Occipital lobe (tissue), 2 donors: ENCODE data around the gene SEZ6L. TPM values are rescaled to one million over a fixed set of nuclear protein-coding genes. Genes with fewer than 3 reads are reported as not detected.

ENCODE experiments used
- DNase-seq: peaks from one replicate; lab custom pipeline; 2025; lab: John Stamatoyannopoulos, UW
- total RNA-seq: library from RNA; depleted of rRNA; stranded (reverse); fragments of >200 nt; gene quantifications from one replicate; pipeline ENCODE4 v1.2.3, GENCODE V29; 2014

The SEZ6L gene
- total RNA-seq, 1 donor from 2014 or later: 91.7 TPM

DNA sequence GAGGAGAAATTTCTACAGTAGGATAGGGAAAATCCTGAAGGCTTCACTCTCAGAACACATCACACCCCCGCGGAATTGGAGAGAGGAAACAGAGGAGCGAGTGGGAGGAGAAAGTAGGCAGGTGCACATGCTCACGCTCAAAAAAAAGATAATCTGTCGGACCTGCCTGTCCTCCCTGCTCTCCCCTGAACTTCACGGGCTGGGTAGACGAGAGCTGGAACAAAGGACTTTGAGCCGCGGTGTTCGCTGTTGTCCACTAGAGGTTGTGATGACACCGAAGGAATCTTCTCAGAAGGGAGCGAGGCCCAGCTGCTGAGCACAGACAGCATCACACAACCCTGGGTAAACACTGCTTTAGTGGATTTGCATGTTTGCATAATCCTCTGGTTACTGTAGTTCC is 5.0 kb downstream of the SEZ6L start:
- DNase-seq: peak; percentile 56

DNA sequence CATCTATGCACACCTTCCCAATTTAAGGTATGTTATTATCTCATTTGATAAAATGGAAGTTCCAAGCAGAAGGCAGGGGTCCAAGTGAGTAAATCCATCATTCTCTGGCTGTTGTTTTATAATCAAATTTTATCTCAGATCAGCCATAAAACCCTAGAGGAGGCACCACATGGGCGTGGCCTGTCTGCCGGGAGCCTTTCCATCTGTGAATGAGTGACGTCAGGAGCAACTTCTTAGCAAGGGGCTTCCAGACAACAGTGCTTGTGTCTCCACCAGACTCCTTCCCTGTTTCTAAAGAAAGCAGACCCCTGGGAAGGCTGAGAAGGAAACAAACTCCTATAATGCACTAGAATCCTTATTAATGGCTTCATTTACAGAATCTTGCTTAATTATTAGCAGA is 13.5 kb downstream of the SEZ6L start:
- DNase-seq: no peak

DNA sequence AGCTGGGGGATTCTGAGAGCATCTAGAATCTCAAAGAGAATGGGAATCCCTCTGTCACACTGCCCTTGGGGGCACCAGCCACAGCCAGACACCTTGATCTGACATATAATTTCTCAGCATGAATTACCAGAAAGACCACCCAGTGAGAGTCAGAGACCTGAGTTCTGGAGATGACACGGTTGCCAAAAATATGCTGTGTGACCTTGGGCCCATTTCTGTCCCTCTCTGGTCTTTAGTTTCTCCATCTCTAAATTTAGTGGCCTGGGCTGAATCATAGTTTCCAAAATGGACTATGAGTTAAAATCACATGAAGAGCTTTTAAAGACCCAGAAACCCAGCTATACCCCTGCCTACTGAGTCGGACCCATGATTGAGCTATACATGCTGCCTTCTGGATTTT is 15.9 kb downstream of the SEZ6L start:
- DNase-seq: no peak

DNA sequence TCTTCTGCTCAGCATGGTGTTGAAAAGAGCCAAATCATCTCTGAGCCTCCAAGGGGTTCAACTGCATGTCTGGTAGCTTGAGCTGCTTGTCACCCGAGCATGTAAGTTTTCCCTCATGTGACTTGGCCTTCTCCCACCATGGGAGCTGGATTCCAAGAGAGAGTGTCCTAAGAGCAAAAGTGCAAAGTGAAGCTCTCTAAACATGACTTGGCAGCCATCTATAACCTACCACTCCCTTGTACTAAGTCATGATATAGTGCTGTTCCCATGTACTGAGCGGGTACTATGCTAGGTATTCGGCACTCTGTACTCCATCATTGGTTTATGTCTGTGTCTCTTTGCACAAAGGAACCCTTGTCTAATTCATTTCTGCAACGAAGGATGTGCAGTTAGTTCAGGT is 19.1 kb downstream of the SEZ6L start:
- no peak for DNase-seq

DNA sequence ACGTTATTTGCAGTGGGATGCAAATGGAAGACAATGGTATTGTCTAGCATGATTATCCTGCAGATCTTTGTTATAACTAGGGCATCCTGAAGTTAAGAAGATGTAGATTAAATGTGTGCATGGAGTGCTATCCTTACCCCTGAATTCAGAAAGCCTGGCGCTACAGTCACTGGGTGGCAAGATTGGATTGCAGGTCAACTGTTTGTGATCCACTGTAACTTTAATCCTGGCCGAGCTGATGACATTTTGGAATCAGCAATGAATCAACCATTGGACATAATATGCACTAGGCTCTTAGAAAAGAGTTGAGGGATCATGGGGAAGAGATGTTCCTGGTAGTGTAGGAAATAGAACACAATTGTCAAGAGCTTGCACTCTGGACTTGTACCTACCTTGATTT is 25.1 kb downstream of the SEZ6L start:
- no peak for DNase-seq

DNA sequence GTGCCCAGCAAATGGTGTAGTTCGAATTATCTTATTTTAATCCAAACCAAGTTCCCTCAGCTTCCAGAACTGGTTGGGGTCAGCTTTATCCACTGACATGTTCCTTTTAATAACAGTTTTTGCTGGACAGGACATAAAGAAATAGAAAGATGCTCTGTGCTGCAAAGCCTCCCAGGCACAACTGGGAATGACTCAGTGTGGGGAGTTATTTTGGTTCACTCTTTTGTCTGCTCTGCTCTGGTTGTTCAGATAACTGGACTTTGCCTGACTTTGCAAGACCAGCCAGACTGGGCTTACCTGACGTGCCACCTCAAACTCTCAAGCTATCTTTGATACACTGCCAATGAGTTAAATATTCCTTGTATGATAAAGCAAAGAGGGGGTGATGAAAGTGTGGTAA is 25.6 kb downstream of the SEZ6L start:
- no peak for DNase-seq

DNA sequence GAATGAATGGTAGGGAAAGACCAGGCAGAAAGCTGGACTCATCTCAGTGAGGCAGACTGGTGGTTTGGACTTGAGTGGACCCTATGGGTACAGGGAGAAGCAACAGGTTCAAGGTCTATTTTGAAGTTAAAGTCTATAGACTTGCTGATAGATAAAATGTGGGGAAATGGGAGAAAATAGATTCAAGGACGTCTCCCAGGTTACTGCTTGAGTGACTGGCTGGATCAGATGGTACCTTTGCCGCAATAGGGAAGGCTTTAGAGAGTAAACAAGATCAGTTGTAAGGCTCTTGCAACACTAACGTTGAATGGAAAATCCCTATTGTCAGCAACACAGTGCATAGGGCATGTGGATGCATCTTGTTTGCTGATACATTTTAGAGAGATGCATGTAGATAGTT is 27.4 kb downstream of the SEZ6L start:
- no peak for DNase-seq

DNA sequence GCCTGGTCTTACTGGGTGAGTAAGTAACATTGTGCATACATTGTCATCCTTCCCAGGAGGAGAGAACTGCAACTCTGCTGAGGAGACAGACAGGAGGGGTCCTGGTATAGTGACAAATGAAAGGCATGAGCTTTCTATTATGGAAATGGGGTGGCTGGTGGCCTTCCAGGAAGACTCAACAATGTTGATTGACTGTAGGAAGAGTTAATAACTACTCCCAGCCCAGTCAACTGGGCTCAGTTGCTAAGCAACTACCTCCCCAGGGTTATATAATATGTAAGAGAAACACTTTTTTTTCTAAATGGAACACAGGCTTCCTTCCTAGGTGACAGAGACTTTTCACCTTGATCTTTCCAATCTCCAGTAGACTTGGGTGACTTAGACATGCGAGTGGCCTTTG is 28.2 kb downstream of the SEZ6L start:
- no peak for DNase-seq

DNA sequence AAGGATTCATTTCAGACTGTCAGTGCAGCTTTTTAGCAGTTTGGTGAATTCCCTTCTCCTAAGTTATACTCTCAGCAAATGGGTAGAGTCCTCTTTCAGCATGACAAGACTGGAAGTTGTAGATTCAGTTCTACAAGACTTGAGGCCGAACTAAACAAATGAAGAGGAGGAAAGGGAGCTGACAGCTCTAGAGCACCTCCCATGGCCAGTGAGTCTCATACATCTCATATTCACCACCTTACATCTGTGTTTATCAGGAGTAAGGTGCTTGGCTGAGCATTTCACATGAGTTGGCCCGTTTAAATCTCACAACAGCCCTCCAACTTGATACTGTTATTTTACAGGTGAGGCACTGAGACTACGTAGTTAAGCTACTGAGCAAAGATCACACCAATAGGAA is 30.4 kb downstream of the SEZ6L start:
- no peak for DNase-seq

DNA sequence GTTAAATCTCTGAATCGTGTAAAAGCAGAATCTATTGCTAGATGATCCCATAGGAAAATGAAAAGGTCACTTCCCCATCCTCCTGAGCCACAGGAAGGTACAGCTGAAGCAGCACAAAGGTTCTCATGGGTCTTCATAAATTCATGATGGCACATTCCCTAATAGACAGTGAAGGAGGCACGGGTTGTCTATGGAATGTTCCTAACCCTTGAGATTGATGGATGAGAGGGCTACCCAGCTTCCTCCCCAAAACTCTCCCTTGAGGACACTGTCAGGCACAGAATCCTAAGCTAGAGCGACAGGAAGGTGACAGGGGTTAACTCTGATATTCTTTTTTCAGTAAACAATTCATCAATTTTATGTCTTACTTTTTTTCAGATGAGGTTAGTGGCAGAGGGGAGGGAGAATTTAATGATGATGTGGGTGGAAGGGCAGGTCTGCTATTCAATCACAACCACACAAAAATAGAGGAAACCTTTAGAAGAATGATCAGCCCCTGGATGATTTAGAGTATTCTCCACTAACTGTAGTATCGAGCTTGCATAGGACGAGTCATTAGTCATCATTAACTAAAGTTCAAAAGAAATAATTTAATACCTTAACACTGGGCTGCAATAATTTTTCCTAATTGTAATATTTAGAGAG is 33.1 kb downstream of the SEZ6L start:
- no peak for DNase-seq

DNA sequence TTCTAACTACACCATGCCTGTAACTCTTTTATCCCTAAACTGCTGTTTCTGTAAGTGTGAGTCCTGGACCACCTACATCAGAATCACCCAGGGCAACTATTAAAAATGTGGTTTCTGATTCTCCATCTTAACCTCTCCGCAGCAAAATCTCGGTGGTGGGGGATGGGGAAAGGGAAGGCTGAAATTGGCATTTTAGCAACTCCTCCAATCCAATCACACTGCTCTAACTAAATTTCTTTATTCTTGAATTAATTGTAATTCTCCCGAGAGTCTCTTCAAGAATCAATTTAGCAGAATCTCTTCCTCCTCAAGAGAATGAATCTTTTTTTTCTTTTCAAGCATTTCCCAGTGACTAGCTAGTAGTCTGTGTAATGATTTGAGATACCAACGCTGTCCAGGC is 36.2 kb downstream of the SEZ6L start:
- no peak for DNase-seq

DNA sequence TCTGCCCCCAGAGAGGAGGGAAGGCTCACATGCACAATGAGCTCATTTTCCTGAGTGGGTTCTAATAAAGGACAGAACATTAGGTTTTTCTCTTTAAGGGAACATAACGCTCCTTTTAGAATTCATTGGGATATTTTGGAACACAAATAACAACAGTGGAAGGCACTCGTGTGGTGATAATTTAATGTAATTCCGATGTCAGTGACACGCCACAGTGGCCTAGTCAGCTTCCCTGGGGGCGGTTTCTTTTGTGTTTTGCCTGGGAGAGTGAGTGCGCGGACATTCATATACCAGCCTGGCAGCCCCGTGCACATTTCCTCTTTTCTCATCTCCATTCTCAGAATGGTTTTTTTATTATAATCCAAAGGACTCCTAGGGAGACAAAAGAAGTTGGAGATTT is 41.1 kb downstream of the SEZ6L start:
- DNase-seq: no peak

DNA sequence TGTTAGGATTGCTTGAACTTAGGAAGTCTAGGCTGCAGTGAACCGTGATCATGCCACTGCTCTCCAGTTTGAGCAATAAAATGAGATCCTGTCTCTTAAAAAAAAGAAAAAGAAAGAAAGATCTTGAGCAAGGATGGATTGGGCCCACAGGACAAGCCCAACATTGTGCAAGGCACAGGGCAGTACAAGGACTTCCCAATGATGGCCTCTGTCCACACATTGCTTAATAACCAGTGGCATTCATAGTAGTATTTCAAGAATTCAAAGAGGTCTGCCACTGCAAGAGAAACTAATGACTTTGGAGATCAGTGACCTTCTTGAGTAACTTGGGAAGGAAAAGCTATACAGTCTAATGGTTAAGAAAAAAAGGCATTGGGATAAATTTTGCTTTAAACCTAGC is 44.6 kb downstream of the SEZ6L start:
- DNase-seq: no peak

DNA sequence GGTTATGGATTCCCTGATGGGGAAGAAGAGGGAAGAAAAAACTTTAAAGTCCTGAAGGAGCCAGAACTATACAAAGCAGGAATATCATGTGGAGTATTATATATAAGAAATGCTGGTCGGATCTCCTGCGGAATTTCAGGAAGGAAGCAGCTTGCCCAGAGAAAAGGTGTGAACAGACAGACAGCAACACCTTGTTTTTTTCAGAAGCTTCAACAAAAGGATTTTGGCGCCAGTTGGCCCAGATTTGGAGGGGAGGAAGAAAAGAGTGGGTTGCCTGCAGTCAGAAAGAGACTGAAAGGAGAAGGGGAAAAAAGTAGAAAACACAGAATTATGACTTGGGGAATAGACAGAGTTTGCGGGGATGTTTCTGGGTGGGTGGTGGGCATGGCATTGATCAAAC is 45.2 kb downstream of the SEZ6L start:
- no peak for DNase-seq

DNA sequence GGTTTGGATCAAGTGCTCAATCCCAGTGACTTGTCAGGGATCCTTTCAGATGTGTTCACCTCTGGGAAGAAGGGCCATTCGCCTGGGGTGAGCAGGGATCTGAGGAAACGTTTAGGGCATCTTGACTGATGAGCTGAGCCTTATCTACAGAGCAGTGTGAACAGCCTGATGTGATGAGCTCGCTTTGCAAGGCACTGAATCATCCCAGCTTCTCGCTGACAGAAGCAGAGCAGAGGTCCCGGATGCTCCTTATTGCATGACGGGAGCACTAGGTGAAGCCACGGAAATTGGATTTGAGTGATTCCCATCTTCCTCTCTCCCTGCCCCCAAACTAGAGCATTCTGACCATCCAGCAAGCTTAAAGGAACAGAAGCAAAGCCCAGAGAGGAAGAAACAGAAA is 46.5 kb downstream of the SEZ6L start:
- DNase-seq: no peak

DNA sequence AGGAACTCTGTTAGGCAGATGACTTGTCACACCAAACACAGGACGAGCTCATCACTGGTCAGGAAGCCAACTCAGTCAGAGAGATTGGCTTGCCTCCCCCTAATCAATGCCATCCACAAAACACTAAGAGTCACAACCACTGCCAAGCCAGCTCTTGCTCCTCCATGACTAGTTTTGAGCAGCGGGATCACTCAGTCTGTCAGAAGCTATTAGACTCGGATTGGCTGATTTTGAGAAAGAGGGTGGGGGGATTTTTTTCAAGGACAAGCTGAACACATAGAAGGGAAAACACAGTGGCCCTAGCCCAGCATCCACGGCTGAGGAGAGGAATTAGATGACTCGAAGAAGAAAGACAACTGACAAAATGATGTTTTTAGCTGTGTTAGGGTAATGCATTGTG is 55.9 kb downstream of the SEZ6L start:
- DNase-seq: no peak

DNA sequence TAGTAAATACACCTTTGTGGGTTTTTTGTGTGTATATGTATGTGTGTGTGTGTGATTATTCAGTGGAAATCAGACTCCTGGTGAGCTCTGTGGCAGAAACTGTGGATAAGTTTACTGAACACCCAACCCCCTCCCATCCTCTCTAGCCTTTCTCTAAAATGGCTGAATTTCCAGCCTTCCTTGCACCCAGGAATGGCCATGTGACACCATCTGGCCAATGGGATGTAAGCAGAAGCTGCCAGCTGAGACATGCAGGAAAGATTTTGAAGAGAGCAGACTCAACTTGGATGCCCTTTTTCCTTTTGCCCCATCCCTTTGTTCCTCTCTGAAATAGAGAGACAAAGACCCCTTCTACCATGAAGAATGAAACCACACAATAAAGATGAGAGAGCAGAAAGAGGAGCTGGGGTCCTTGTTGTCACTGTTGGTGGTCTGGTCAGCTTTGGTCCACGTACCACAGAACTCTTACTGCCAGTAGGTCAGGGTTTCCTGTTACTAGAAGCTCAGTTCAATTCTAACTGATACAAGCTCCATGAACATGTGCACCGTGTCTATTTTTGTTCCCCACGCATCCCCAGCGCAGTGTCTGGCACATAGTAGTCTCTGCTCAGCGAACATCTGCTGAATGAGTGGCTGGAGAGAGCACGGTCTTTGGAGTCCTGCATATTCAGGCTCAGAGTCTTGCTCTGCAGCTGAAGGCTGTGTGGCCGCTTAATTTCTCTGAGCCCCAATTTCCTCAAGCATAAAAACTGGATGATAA is 57.5 kb downstream of the SEZ6L start:
- no peak for DNase-seq

DNA sequence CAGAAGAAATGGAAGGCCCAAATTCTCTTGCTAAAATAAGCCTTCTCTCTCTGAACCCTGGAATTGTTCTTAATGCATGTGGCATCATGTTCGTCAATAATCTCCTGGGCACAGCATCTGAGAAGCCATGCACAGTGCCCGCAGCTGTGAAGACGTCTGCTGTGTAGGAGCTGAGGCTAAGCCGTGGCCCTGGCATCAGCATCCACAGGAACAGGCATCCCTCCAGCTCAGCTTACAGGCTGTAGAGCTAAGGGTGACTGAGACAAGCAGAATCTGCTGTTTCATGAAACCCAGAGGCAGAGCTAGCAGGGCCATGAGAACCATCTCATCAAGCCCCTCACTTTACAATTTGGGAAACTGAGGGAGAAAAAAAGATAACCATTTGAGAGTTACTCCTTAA is 60.6 kb downstream of the SEZ6L start:
- DNase-seq: no peak

DNA sequence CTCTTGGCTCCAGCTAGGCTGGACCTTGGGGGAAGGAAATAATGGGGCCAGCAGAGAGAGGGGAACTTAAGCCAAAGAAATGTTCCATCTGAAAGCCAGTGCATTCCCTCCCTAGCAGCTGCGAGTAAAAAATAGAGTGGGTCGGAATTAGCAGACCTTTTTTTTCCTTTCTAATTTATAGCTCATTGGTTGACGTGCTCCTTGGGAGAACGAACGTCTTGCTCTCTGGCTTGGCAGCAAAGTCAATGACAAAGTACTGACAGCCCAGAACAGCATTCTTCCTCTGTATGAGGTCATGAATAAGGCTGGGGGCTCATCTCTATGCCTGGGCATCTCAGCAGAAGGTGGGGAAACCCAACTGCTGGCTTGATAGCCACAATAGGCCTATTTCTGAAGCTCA is 65.0 kb downstream of the SEZ6L start:
- no peak for DNase-seq

DNA sequence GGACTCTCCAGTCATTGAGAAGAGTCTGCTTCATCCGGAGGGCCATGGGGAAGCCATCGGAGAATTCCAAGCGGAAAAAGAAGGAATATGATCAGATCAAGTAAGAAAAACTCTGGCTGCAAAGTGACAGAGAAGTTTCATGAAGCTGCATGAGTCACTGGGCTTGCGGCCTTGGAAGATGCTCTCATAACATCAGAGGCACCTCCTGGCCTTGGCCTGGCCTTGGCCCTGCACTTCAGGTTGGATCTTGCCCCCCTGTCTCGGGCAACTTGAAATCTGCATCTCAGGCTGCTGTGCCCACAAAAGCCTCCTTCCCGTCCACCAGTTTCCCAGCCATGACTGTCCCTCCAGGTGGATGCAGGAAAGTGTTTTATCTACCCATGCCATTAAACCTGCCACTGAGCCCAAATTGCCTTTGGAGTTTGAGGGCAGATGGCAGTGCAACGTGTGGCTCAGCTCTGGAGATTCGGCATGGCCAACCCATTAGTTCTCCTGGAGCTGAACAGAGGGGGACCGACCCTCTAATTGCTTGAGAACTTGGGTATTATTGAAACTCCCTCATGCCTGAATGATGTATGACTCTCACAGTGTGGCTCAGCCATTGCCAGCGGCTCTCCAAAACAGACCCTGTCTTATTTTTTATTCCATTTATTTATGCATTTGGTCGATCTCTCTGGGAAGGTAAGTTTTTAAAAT is 66.7 kb downstream of the SEZ6L start:
- no peak for DNase-seq

DNA sequence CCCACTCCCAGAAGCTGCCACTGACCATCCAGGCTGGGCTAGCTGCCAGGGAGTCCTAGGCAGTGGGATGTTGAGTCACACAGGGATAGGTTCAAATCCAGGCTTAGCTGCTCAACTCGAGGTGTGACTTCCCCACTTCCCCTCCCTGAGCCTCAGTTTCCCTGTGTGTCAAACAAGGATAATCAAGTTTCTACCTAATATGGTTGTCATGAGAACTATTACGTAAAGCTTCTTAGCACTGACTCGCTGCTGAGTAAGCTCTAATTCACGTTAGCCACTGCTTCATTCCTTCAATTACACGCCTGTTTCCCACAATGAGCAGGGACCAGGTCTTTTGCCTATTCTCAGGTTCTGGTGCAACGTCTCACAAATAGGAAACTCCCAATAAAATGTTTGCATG is 67.7 kb downstream of the SEZ6L start:
- DNase-seq: no peak

DNA sequence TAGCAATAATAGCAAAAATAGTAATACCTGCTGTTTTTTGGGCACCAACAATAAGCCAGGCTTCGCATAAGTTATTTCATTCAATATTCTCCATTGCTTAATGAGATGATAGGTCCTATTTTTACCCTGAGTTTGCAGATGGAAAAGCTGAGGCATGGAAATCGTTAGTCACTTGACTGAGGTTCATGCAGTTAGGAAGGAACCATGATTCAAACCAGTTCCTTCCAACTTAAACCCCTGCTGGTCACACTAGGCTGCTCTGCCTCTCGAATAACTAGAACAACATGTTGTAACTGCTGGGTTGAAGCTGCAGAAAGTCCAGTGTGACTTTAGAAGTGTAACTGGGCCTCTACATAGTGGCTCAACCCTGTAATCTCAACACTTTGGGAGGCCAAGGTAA is 69.3 kb downstream of the SEZ6L start:
- DNase-seq: no peak

DNA sequence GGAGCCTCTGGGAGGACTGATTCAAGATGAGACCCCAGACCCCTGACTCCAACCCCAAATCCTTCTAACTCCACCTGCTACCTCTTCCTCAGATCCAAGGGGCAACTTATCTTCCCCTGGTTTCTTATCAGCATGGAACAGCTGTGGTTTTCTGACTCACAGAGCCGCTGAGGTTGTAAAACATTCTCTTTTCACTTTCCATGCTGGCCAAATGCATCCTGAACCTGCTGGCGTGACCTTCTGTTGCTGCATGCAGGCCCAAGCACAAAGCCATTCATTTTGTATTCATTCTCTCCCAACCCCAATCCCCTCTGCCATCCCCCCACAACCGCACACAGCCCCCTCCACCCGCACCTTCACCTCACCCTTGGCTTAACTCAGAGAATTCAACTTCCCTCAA is 70.3 kb downstream of the SEZ6L start:
- DNase-seq: no peak
